OCI-LY1 (cell line): ENCODE data around the gene C1QTNF3.

Experiments used
- H2AFZ ChIP-seq: fragments of 200-600 bp; sonication (generic), shearing (Covaris generic); 2 replicates; pipeline ENCODE4 v1.6.0; 2014; ENCODE audit warnings: antibody characterized with exemption, mild to moderate bottlenecking, low read length
- H3F3A ChIP-seq: fragments of 200-600 bp; sonication (generic), shearing (Covaris generic); 2 replicates; pipeline ENCODE4 v1.6.0; 2014; ENCODE audit warnings: mild to moderate bottlenecking, antibody characterized with exemption, low read length, moderate library complexity; ENCODE audit not compliant: insufficient read depth
- H3K27ac ChIP-seq: fragments of 200-600 bp; sonication (generic); 2 replicates; pipeline ENCODE4 v1.5.1; 2014; ENCODE audit warnings: low read length, mixed run types, mild to moderate bottlenecking, low read depth; ENCODE audit not compliant: poor library complexity, severe bottlenecking
- H3K27me3 ChIP-seq: fragments of 200-600 bp; sonication (generic); 2 replicates; pipeline ENCODE4 v1.6.0; 2014; ENCODE audit warnings: antibody characterized with exemption, mild to moderate bottlenecking, low read length, moderate library complexity; ENCODE audit not compliant: insufficient read depth
- H3K36me3 ChIP-seq: fragments of 200-600 bp; sonication (generic); 2 replicates; pipeline ENCODE4 v1.6.1; 2014; ENCODE audit warnings: mild to moderate bottlenecking, antibody characterized with exemption, low read length, moderate library complexity, mixed read lengths; ENCODE audit not compliant: insufficient read depth
- H3K4me1 ChIP-seq: fragments of 200-600 bp; sonication (generic); 2 replicates; pipeline ENCODE4 v1.5.1; 2014; ENCODE audit warnings: mild to moderate bottlenecking, low read length, moderate library complexity; ENCODE audit not compliant: insufficient read depth, severe bottlenecking
- H3K4me2 ChIP-seq: fragments of 200-600 bp; sonication (generic), shearing (Covaris generic); 2 replicates; pipeline ENCODE4 v1.6.1; 2014; ENCODE audit warnings: low read length
- H3K4me3 ChIP-seq: fragments of 200-600 bp; sonication (generic); 2 replicates; pipeline ENCODE4 v1.5.1; 2014; ENCODE audit warnings: low read length, low read depth, mild to moderate bottlenecking, mixed read lengths; ENCODE audit not compliant: poor library complexity, severe bottlenecking
- H3K79me2 ChIP-seq: fragments of 200-600 bp; shearing (Covaris generic); 2 replicates; pipeline ENCODE4 v1.6.1; 2016; ENCODE audit warnings: mixed run types, low read length, mixed read lengths; ENCODE audit not compliant: insufficient read depth
- H3K9ac ChIP-seq: fragments of 200-600 bp; sonication (generic), shearing (Covaris generic); 2 replicates; pipeline ENCODE4 v1.6.1; 2014; ENCODE audit warnings: mild to moderate bottlenecking, low read length, mixed read lengths
- H3K9me2 ChIP-seq: fragments of 200-600 bp; sonication (generic), shearing (Covaris generic); 2 replicates; pipeline ENCODE4 v1.6.1; 2014; ENCODE audit warnings: low read depth, mild to moderate bottlenecking, low read length, mixed read lengths
- H3K9me3 ChIP-seq: fragments of 200-600 bp; shearing (Covaris generic); 2 replicates; pipeline ENCODE4 v1.6.1; 2014; ENCODE audit warnings: low read length, mixed read lengths
- H4K20me1 ChIP-seq: fragments of 200-600 bp; sonication (generic), shearing (Covaris generic); 2 replicates; pipeline ENCODE4 v1.6.0; 2016; ENCODE audit warnings: mild to moderate bottlenecking, low read length; ENCODE audit not compliant: insufficient read depth
- EZH2 ChIP-seq: fragments of 200-600 bp; sonication (generic), shearing (Covaris generic); IDR thresholded peaks from 2 replicates; pipeline ENCODE4 v1.8.0; 2017; ENCODE audit warnings: borderline replicate concordance, mixed run types, mild to moderate bottlenecking, antibody characterized with exemption, low read length, moderate library complexity, mixed read lengths
- TF ChIP-seq, protein P1 (sequence below): fragments of 200-600 bp; sonication (generic), shearing (Covaris generic); IDR thresholded peaks from 2 replicates; pipeline ENCODE4 v1.5.1; 2017; ENCODE audit warnings: mild to moderate bottlenecking, antibody characterized with exemption, low read length, moderate library complexity, mixed read lengths

Gene C1QTNF3

DNA sequence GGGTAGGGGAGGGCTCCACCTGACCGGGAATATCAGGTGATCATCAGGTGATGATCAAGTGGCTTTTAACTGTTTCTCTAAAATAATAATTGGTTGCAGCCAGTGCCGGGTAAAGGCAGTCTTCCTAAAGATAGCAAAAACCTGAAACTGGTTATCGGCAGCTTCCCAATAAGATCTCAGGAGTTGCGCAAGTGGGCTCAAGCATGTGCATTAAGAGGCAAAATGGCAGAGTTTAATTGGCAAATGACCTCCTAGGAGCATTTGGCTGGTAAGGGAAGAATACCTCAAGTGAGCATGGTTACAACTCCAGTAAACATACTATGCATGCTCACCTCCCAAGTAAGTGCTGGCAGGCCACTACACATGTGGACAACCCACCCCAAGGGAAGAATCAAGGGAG, 4.2 kb downstream of the C1QTNF3 start:
- no peak overlapping the region for H2AFZ ChIP-seq
- H3K4me1 ChIP-seq: peaks cover 7% of the 10 kb centered on the region
- H3K9me3 ChIP-seq: no peaks in the 10 kb centered on the region
- H3K4me3 ChIP-seq: no peak overlapping the region
- H3F3A ChIP-seq: no peaks in the 10 kb centered on the region
- no peak overlapping the region for H3K4me2 ChIP-seq
- H4K20me1 ChIP-seq: no peaks in the 10 kb centered on the region
- no peak overlapping the region for H3K27ac ChIP-seq
- H3K27me3 ChIP-seq: no peaks in the 10 kb centered on the region
- TF ChIP-seq, protein P1, sequence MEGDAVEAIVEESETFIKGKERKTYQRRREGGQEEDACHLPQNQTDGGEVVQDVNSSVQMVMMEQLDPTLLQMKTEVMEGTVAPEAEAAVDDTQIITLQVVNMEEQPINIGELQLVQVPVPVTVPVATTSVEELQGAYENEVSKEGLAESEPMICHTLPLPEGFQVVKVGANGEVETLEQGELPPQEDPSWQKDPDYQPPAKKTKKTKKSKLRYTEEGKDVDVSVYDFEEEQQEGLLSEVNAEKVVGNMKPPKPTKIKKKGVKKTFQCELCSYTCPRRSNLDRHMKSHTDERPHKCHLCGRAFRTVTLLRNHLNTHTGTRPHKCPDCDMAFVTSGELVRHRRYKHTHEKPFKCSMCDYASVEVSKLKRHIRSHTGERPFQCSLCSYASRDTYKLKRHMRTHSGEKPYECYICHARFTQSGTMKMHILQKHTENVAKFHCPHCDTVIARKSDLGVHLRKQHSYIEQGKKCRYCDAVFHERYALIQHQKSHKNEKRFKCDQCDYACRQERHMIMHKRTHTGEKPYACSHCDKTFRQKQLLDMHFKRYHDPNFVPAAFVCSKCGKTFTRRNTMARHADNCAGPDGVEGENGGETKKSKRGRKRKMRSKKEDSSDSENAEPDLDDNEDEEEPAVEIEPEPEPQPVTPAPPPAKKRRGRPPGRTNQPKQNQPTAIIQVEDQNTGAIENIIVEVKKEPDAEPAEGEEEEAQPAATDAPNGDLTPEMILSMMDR: no peak
- no peak for TF ChIP-seq EZH2
- no peaks in the 10 kb centered on the region for H3K9me2 ChIP-seq
- H3K36me3 ChIP-seq: no peaks in the 10 kb centered on the region; the same call in 1 of the 2 replicates
- no peaks in the 10 kb centered on the region for H3K79me2 ChIP-seq
- no peak overlapping the region for H3K9ac ChIP-seq

DNA sequence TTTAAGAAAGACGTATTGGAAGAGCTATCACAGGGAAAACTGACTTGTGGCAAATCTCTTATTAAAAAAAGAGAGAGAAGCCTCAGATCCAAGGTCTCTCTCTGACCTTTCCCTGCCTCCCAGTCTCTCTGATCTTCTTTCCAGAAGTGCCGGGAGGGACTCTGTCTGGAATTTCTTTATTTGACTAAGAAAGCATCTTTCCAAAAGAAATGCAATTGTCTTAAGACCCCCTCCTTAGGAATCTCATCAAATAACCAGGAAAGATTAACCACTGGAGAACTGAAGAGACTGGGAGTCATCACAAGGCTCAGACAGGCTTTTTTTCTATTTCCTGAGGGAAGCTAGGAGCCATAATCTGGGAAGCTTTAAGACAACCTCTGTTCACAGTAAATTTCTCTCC, 4.6 kb downstream of the C1QTNF3 start:
- Histone ChIP-seq H3K9me2 (no peaks in the 10 kb centered on the region), H4K20me1 (no peaks in the 10 kb centered on the region), H3K79me2 (no peaks in the 10 kb centered on the region), H3K9me3 (no peaks in the 10 kb centered on the region), H3K27ac (no peak overlapping the region), H3K27me3 (no peaks in the 10 kb centered on the region), H3K4me2 (no peak overlapping the region), H3K9ac (no peak overlapping the region), H3K36me3 (no peaks in the 10 kb centered on the region; the same call in 1 of the 2 replicates), H3F3A (no peaks in the 10 kb centered on the region), H2AFZ (no peak overlapping the region), H3K4me3 (no peak overlapping the region), H3K4me1 (peaks cover 7% of the 10 kb centered on the region)
- TF ChIP-seq, protein P1: no peak
- no peak for TF ChIP-seq EZH2

GRCh38 chr5:34037726-34038125, 5.3 kb downstream of the C1QTNF3 start:
- Histone ChIP-seq H3K9ac (no peak overlapping the region), H3F3A (no peaks in the 10 kb centered on the region)
- TF ChIP-seq, protein P1: no peak
- TF ChIP-seq EZH2: no peak

More at GRCh38 chr5:34037726-34038125, 5.3 kb downstream of the C1QTNF3 start:
- Histone ChIP-seq H3K9me3 (no peaks in the 10 kb centered on the region), H3K4me3 (no peak overlapping the region), H3K36me3 (no peaks in the 10 kb centered on the region; the same call in 1 of the 2 replicates), H3K4me1 (peaks cover 7% of the 10 kb centered on the region), H3K27ac (no peak overlapping the region), H3K4me2 (no peak overlapping the region), H2AFZ (no peak overlapping the region), H3K27me3 (no peaks in the 10 kb centered on the region), H4K20me1 (no peaks in the 10 kb centered on the region), H3K9me2 (no peaks in the 10 kb centered on the region), H3K79me2 (no peaks in the 10 kb centered on the region)
